Esophagus squamous epithelium (tissue), 5 donors: ENCODE data around the gene MEX3C. TPM values are rescaled to one million over a fixed set of nuclear protein-coding genes. Genes with fewer than 3 reads are reported as not detected.

ENCODE experiments used
- DNase-seq: peaks from one replicate; lab custom pipeline; 2025; lab: John Stamatoyannopoulos, UW
- H3K27ac ChIP-seq, 4 donors: fragments of 200-600 bp; sonication (generic); one replicate each; pipeline ENCODE4 v1.5.1; 2016 to 2019; ENCODE audit warnings: mild to moderate bottlenecking in 1 of 4
- H3K27me3 ChIP-seq, 4 donors: fragments of 200-600 bp; sonication (generic); 1 replicate in 3 of 4; 2 replicates in 1 of 4; pipeline versions ENCODE4 v1.5.1 to v1.6.0; 2017 to 2021; ENCODE audit warnings: antibody characterized with exemption in 1 of 4
- H3K36me3 ChIP-seq, 3 donors: fragments of 200-600 bp; sonication (generic); one replicate each; pipeline ENCODE4 v1.5.1; 2016 to 2019
- H3K4me1 ChIP-seq, 3 donors: fragments of 200-600 bp; sonication (generic); one replicate each; pipeline ENCODE4 v1.5.1; 2017 to 2019
- H3K4me3 ChIP-seq, 4 donors: fragments of 200-600 bp; sonication (generic); 1 replicate in 3 of 4; 2 replicates in 1 of 4; pipeline ENCODE4 v1.5.1; 2016 to 2019; ENCODE audit warnings: mild to moderate bottlenecking in 2 of 4, moderate library complexity in 1 of 4
- H3K9me3 ChIP-seq, 3 donors: fragments of 200-600 bp; sonication (generic); one replicate each; pipeline ENCODE4 v1.5.1; 2016 to 2019
- CTCF ChIP-seq, 6 experiments: fragments of 450-650 bp in 4 of 6; fragments of 200-600 bp in 2 of 6; sonication (generic) in 2 of 6; IDR thresholded peaks; one replicate each; pipeline ENCODE4 v1.5.1; 2016 to 2019; ENCODE audit warnings: antibody characterized with exemption in 6 of 6, mild to moderate bottlenecking in 4 of 6, moderate library complexity in 4 of 6
- POLR2A ChIP-seq, 4 donors: fragments of 450-650 bp; IDR thresholded peaks; one replicate each; pipeline ENCODE4 v1.6.1; 2017; ENCODE audit warnings: antibody characterized with exemption in 4 of 4, mild to moderate bottlenecking in 4 of 4, moderate library complexity in 3 of 4
- WGBS, 2 donors: methylation state at CpG; one replicate each; pipeline ENCODE4 v1.1.5; 2018; 5-methylcytosine and 5-hydroxymethylcytosine counted together
- intact Hi-C: fragments of 100-400 bp; cut with DNase I; formaldehyde crosslinking; loops from one replicate; pipeline ENCODE4 v1.15.0; 2022
- total RNA-seq, 4 donors: library from RNA; depleted of rRNA; stranded (reverse); fragments of >200 nt; gene quantifications; one replicate each; pipeline ENCODE4 v1.1.0, GENCODE V29; 2016
- donor health status: DM: yes; HTN: yes; CAD: no.

The MEX3C gene
- total RNA-seq, 4 donors from 2014 or later, result 13.5 to 26.5 (median 21.4) TPM

DNA sequence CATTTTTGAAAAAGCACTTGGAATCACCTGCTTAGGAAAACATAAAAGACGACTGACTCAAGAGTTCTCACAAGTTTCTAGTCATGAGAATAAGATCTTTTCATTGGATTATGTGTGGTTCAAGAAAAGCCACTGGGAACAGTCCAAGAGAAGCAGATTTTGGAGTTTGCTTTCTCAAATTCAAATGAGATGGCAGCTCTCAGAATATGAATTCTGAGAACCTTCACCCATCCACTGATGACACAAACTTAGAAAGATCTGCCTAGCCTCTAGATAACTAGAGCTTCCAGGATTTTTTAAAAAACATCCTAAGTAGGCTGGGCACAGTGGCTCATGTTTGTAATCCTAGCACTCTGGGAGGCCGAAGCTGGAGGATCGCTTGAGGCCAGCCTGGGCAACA, 26.8 kb downstream of the MEX3C start:
- no peak for TF ChIP-seq CTCF (IDR thresholded peaks at IDR 0.05)
- TF ChIP-seq POLR2A (IDR thresholded peaks at IDR 0.05), result no peak
- Histone ChIP-seq H3K4me1 (no peaks in the 10 kb centered on the region), H3K9me3 (no peaks in the 10 kb centered on the region), H3K27me3 (no peaks in the 10 kb centered on the region), H3K4me3 (no peak overlapping the region), H3K36me3 (peaks cover 0 to 17% (median 0%) of the 10 kb centered on the region in 3 donors), H3K27ac (no peak overlapping the region)
- intact Hi-C loops, result no loop called here
- WGBS, 2 donors, result 87 to 94% methylated on average over 3 of the region's 3 CpGs
- DNase-seq, result no peak

DNA sequence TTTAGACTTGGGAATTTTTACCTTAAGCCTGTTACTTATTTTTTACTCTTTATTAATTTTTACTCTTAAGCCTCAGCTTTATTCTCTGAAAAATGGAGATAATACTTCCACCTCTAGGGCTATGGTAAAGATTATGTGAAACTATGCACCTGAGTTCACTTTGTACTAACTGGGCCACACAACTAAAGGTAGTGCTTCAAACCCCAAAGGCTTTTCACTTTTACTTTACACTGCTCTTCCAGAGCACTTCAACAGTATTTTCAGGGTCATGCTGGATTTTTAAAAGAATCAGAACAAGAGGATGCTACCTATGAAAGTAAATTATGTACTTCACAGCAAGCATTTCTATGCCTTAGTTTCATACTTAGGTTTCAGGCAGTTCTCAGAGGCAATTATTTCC, 27.8 kb downstream of the MEX3C start:
- TF ChIP-seq CTCF (IDR thresholded peaks at IDR 0.05) (no peak), POLR2A (IDR thresholded peaks at IDR 0.05) (no peak)
- no peaks in the 10 kb centered on the region for H3K4me1 ChIP-seq
- intact Hi-C loops, result no loop called here

DNA sequence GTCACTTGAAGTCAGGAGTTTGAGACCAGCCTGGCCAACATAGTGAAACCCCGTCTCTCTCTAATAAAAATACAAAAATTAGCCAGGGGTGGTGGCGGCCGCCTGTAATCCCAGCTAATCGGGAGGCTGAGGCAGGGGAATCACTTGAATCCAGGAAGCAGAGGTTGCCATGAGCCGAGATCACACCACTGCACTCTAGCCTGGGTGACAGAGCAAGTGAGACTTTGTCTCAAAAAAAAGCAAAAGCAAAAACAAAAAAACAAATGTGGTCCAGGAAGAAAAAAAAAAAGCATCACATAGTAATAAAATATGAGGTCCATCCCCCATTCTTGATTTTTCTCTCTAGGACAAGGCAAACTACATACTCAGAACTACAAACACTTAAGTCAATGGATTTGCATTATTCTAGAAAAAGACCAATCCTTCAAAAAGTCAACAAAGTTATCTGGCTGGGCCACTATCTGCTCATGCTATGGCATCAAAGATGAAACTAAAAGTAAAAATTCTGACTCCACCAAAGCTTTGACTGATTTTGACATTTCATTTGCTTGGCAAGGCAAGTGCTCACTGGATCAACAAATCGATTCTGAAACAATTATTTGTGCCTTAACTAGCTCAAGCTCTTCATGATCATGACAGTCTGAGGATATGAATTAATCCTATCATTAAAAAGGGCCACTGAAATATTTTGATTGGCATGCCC, 28.4 kb downstream of the MEX3C start:
- H3K36me3 ChIP-seq, result peaks cover 0 to 2% (median 0%) of the 10 kb centered on the region in 3 donors
- no peak for DNase-seq
- H3K4me1 ChIP-seq, result no peaks in the 10 kb centered on the region
- TF ChIP-seq POLR2A (IDR thresholded peaks at IDR 0.05) (no peak), CTCF (IDR thresholded peaks at IDR 0.05) (no peak)
- WGBS, 2 donors, result 75 to 90% methylated on average over 6 of the region's 6 CpGs
- H3K27ac ChIP-seq, result no peak overlapping the region
- H3K4me3 ChIP-seq, result no peak overlapping the region
- H3K27me3 ChIP-seq, result no peaks in the 10 kb centered on the region
- intact Hi-C loops, result no loop called here
- no peaks in the 10 kb centered on the region for H3K9me3 ChIP-seq

More for the DNA sequence above, 27.8 kb downstream of the MEX3C start:
- no peak for DNase-seq
- Histone ChIP-seq H3K4me3 (no peak overlapping the region), H3K27me3 (no peaks in the 10 kb centered on the region), H3K9me3 (no peaks in the 10 kb centered on the region), H3K36me3 (peaks cover 0 to 8% (median 0%) of the 10 kb centered on the region in 3 donors), H3K27ac (no peak overlapping the region)

- no peak for DNase-seq
- no peaks in the 10 kb centered on the region for H3K4me1 ChIP-seq
- no peak overlapping the region for H3K27ac ChIP-seq
- no peaks in the 10 kb centered on the region for H3K36me3 ChIP-seq
- H3K9me3 ChIP-seq, result no peaks in the 10 kb centered on the region
- intact Hi-C loops, result no loop called here
- TF ChIP-seq POLR2A (IDR thresholded peaks at IDR 0.05) (no peak), CTCF (IDR thresholded peaks at IDR 0.05) (no peak)
- no peak overlapping the region for H3K4me3 ChIP-seq
- H3K27me3 ChIP-seq, result no peaks in the 10 kb centered on the region
- 66 to 77% methylated on average over 2 to 5 of the region's 5 CpGs for WGBS, 2 donors
These were observed 29.3 kb downstream of the MEX3C start for GRCh38 chr18:51168026-51168742.

GRCh38 chr18:51165296-51165695, 32.2 kb downstream of the MEX3C start:
- no peak for DNase-seq
- TF ChIP-seq CTCF (IDR thresholded peaks at IDR 0.05) (no peak), POLR2A (IDR thresholded peaks at IDR 0.05) (no peak)
- H3K4me3 ChIP-seq, result no peak overlapping the region
- H3K36me3 ChIP-seq, result no peaks in the 10 kb centered on the region
- H3K9me3 ChIP-seq, result no peaks in the 10 kb centered on the region
- no peak overlapping the region for H3K27ac ChIP-seq
- 100% methylated on average over 2 of the region's 2 CpGs for WGBS, 2 donors
- H3K27me3 ChIP-seq, result no peaks in the 10 kb centered on the region
- intact Hi-C loops, result no loop called here
- no peaks in the 10 kb centered on the region for H3K4me1 ChIP-seq
